NCI-H1092 treated with DMSO at 0.1 percent for 48 hours (cell line): ENCODE measurements around the gene SLC38A5.
"Not testable (repeated sequence)": the region's sequence is repeated elsewhere in the genome, so short reads cannot be mapped to it uniquely, and the experiment has no call there.

Experiments
- DNase-seq: peaks from one replicate; lab custom pipeline; 2025; lab: John Stamatoyannopoulos, UW

The SLC38A5 gene

GRCh38 chrX:48468693-48469691 lies 1.1 kb downstream of the SLC38A5 start:
- DNase-seq = no peak

GRCh38 chrX:48468247-48468671 lies 1.8 kb downstream of the SLC38A5 start:
- no peak for DNase-seq

- no peak for DNase-seq
Observed at GRCh38 chrX:48467281-48467761, 2.7 kb downstream of the SLC38A5 start.

GRCh38 chrX:48466696-48467095 lies 3.4 kb downstream of the SLC38A5 start:
- DNase-seq = no peak

GRCh38 chrX:48465336-48465933 lies 4.6 kb downstream of the SLC38A5 start:
- no peak for DNase-seq

GRCh38 chrX:48461830-48462229 lies 8.2 kb downstream of the SLC38A5 start:
- no peak for DNase-seq

- no peak for DNase-seq
Observed at GRCh38 chrX:48460606-48461005, 9.5 kb downstream of the SLC38A5 start.

GRCh38 chrX:48460031-48460430 lies 10.0 kb downstream of the SLC38A5 start:
- no peak for DNase-seq

- DNase-seq = no peak
Observed at GRCh38 chrX:48459483-48459882, 10.6 kb downstream of the SLC38A5 start.

- no peak for DNase-seq
Observed at GRCh38 chrX:48458711-48459110, 11.3 kb downstream of the SLC38A5 start.

GRCh38 chrX:48456628-48457331 lies 13.3 kb downstream of the SLC38A5 start:
- DNase-seq = no peak

- DNase-seq = no peak
Observed at GRCh38 chrX:48451708-48452107, 18.4 kb downstream of the SLC38A5 start.

GRCh38 chrX:48450076-48450475 lies 20.0 kb downstream of the SLC38A5 start:
- no peak for DNase-seq

GRCh38 chrX:48447201-48447600 lies 22.9 kb downstream of the SLC38A5 start:
- not testable (repeated sequence) for DNase-seq

GRCh38 chrX:48433713-48434112 lies 36.3 kb downstream of the SLC38A5 start:
- DNase-seq = not testable (repeated sequence)

- not testable (repeated sequence) for DNase-seq
Observed at GRCh38 chrX:48430166-48430565, 39.9 kb downstream of the SLC38A5 start.

- not testable (repeated sequence) for DNase-seq
Observed at GRCh38 chrX:48429606-48430005, 40.5 kb downstream of the SLC38A5 start.

- not testable (repeated sequence) for DNase-seq
Observed at GRCh38 chrX:48427027-48427716, 42.9 kb downstream of the SLC38A5 start.

GRCh38 chrX:48411860-48412259 lies 58.2 kb downstream of the SLC38A5 start, which contains the start of gene SSX4B:
SSX4B (minus strand) TSS chrX:48411960; CDS start chrX:48411372, 588 bp downstream.
- DNase-seq = not testable (repeated sequence)
